T-helper 22 cell (primary cell): ENCODE results near the gene PPM1N.
A peak's percentile ranks its signal among the peaks of the same experiment; 100 is the strongest.

ENCODE experiments used
- DNase-seq: peaks from one replicate; pipeline ENCODE4 v3.0.0-alpha.2; 2020; ENCODE audit warnings: low read depth

PPM1N gene

DNA sequence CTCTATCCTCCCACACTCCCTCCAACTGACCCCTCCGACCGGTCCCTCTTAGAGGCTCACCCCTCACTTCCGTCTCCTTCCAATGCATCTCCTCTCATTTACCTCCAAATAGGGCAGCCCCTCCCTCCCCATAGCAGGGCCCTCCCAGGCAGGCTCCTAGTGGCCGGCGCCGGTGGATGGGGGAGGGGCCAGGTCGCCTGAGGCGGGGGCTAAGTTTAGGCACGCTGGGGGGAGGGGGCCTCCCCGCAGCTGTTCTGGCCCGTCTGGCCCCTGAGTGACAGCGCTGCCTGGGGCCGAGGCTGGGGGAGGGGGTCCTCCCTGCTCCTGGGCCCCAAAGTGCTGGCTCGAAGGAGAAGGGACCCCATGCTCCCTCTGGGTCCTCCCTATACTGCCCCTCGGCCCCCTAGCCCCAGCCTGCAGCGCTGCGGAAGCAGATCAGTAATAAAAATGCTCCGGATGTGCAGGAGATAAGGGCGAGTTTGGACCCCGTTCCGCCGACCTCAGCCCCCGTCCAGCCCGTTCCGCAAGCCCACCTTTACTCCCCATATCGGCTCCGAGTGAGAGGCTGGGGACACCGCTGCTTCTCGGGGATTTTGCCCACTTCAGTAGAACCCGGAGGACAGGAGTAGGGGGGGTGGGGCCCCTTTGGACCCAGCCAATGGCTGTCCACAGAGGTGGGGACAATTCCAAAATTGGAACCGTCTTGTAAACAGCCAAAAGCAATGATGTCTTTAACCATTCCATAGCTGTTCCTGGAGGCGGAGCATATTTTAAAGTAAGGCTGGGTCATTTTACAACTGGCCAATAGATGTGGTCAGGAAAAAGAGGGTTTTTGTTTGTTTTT, 5.4 kb upstream of the PPM1N start:
- DNase-seq: no peak

DNA sequence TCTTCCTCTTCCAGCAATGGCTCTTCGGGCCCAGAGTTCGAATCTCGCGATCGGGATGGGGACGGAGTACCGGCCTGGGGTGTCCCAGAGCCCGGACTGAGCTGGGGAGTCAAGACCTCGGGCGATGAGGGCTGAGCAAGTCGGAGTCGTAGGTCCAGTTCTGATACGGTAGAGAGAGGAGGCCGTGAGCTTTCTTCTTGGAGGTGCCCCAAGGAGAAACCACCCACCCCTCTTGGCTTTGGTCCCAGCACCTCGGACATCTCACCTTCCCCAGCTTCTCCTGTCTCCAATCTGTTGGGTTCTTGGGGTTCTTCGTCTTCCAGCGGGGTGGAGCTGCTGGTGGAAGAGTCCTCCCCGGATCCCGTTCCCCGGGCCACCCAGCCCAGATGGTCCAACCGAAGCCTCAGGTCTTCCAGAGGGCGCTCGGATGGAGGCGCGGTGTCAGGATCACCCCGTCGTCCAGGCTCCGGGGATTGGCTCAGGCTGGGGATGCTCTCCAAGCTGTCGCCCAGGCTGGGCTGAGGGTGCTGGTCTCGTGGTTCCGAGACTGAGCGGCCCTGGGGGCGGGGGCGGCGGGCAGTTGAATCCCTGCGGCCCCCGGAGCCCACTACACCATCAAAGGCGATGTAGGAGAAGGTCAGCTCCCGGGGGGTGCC, 3.9 kb upstream of the PPM1N start:
- no peak for DNase-seq

DNA sequence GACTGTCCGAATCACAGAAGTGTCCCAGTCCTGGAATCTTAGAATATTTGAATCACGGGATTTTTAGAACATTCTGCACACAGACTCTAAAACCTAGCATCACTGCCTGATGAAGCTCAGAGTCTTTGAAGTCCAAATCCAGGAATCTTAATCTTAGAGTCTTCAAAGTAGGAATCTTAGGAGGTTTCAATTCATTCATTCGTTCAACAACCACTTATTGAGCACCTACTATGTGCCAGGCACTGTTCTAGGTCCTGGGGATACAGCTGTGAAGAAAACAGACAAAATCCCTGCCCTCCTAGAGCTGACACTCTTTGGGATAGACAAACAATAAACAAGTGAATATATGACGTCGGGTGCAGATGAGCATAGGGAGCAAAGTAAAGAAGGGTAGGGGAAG, 3.1 kb upstream of the PPM1N start:
- no peak for DNase-seq

DNA sequence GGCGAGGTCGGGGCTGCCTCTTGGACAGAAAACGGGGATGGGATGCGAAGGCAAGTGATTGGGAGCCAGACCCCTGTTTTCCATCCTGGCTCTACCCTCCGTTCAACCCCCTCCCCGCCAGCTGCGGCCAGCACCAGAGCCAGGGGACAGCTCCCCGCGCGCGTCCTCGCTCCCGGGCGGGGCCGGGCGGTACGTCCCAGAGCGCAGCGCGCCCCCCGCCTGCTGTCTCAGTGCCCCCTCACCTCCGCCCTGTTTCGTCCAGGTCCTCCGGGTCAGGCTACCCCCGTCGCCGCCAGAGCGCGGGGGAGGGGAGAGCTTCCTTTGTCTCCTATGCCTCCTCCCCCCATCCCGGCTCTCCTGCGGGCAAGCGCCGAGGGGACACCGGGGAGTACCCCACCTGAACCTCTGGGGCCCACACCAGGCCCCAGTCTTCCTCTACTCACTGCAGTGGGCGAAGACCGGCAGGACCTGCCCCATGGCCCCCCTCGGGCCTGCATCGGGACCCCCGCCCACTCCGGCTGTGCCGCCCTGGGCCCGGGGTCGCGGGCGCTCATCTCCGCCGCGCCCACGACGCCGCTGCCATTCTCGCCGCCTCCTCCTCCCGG, 1.8 kb upstream of the PPM1N start:
- no peak for DNase-seq

DNA sequence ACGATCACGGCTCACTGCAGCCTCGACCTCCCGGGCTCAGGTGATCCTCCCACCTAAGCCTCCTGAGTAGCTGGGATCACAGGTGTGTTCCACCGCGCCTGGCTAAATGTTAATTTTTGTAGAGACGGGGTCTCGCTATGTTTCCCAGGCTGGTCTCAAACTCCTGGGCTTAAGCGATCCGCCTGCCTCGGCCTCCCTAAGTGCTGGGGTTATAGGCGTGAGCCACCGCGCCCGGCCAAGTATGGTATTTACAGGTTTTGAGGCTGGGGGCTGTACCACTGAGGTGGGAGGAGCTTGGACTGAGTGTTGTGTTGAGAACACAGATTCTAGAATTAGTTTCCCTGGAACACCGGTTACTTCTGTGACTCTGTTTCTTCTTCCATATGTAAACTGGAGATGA, 452 bp upstream of the PPM1N start:
- DNase-seq: no peak

DNA sequence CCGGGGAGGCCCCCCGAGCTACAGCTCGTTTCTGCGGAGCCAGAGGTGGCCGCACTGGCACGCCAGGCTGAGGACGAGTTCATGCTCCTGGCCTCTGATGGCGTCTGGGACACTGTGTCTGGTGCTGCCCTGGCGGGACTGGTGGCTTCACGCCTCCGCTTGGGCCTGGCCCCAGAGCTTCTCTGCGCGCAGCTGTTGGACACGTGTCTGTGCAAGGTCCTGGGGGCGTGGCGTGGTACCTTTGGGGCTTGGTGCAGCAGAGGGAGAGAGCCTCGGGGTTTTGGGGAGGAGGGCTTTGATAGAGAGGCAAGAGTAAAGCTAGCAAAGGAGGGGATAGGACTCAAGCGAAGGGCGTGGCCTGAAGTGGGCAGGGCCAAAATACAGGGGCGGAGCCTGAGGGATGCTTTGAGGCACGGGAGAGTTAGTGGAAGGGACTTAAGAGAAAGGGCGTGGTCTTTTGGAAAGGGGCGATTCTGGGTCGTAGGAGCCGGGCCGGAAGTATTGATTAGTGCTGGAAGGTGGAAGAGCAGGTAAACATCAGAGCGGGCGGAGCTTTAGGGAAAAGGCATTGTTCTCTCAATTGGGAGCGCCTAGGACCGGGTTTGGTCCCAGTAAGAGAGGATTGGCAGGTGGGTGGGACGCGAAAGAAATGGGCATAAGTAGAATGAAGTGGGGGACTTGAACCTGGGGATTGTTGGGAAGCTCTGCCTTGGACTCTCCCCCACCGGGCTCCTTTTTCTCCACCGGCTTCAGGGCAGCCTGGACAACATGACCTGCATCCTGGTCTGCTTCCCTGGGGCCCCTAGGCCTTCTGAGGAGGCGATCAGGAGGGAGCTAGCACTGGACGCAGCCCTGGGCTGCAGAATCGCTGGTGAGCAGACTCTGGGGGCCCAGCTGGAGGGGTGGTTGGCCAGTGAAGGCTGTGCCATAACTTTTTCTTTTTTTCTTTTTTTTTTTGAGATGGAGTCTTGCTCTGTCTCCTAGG, 1.2 kb downstream of the PPM1N start:
- DNase-seq: peak; percentile 48

DNA sequence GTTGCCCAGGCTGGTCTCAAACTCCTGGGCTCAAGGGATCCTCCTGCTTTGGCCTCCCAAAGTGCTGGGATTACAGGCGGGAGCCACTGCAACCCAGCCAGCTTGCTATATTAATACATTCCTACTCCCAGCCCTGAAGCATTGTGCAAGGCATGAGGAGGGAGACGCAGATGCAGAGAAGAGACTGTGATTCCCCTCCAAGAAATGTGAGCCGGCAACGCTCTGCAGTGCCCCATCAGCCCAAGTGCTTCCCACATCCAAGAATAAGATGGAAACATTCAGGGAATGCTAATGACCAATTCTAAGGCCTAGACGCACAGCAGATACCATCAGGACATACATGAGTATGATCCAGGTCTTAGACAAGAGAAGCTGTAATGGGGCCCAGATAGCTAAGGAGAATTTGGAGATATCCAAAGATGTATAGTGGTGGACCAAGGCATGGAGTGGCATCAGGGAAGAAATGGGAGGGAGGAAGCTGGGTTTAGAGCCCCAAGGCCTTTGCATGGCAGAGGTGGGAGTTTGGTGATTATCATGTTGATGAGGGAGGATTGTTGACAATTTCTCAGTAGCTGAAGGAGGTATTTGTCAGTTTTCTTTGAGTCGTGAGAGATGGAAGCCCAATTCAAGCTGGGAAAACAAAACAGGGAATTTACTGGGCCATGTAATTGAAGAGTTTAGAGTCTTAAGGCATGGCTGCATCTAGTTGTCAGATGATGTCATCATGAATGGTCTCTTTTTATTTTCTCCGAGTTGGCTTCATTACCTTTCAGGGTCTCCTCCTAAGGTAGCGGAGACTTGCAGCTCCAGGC, 2.9 kb downstream of the PPM1N start:
- DNase-seq: no peak

DNA sequence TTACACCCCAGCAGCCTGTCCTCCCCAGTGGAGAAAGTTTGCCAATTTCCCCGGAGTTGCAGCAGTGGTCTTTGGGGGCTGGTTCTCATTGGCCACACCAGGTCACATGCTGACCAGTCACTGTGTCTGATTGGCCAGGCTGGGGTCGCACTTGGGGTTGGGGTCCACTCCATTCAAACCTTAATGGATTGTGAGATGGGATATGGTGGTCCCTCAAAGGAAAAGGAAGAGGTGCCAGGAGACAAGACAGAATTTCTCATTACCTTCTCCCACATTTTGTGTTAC, 3.4 kb downstream of the PPM1N start:
- no peak for DNase-seq

DNA sequence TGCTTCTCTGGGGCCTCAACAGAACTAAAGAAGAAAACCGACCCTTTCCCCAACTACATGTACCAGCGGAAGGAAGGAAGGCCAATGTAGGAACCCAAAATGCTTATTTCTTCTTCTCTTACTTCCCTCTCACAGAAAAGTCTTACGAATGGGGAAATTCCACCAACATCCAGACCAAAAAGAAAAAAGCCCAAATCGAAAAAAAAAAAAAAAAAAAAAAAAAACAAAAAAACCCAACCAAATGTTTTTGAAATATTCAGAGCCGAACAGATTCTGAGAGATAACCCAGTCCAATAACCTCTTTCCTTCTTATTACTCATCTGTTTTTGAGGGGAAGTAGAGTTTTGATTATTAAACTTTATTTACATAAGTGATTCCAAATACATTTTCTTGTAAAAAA, 3.9 kb downstream of the PPM1N start:
- no peak for DNase-seq

DNA sequence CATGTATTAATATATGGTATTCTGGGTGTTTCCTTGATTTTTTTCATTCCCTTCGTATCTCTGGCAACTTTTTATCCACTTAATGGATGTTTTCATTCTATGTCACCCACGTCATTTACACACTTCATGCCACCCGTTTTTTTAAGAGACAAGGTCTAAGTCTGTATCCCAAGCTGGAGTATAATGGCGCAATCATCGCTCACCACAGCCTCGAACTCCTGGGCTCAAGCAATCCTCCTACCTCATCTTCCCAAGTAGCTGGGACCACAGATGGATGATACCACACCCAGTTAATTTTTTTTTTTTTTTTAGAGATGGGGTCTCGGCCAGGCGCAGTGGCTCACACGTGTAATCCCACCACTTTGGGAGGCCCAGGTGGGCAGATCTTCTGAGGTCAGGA, 5.7 kb downstream of the PPM1N start:
- DNase-seq: no peak

DNA sequence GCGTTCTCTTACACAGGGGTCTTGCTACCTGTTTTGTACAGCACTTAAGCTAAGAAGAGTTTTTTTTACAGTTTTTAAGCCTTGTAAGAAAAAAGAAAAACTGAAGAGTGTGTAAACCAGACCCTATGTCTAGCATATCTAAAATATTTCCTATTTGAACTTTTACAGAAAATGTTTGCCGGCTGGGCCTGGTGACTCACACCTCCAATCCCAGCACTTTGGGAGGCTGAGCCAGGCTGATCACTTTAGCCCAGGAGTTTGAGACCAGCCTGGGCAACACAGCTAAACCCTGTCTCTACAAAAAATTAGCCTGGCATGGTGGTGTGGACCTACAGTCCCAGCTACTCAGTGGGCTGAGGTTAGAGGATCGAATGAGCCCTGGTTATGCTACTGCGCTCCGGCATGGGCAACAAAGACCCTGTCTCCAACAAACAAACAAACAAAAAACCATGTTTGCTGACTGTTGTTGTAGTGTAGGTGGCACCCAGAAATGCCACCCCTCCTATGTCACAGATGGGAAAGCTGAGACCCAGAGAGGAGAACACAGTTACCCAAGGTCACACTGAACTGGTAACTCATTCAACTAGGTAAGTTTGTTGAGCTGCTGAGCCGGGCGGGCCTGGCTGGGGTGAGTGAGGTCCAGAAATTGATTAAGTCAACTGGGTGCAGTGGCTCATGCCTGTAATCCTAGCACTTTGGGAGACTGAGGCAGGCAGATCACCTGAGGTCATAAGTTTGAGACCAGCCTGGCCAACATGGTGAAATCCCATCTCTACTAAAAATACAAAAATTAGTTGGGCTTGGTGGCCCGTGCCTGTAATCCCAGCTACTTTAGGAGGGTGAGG, 7.1 kb downstream of the PPM1N start:
- DNase-seq: no peak

DNA sequence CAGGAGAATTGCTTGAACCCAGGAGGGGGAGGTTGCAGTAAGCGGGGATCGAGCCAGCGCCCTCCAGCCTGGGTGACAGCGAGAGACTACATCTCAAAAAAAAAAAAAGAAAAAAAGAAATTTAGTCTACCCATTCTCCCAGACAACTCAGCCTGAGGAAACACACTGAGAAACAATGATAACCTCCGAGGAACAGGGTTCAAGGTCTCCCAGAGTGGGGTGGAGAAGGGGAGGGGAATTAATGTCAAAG, 7.7 kb downstream of the PPM1N start:
- DNase-seq: no peak

DNA sequence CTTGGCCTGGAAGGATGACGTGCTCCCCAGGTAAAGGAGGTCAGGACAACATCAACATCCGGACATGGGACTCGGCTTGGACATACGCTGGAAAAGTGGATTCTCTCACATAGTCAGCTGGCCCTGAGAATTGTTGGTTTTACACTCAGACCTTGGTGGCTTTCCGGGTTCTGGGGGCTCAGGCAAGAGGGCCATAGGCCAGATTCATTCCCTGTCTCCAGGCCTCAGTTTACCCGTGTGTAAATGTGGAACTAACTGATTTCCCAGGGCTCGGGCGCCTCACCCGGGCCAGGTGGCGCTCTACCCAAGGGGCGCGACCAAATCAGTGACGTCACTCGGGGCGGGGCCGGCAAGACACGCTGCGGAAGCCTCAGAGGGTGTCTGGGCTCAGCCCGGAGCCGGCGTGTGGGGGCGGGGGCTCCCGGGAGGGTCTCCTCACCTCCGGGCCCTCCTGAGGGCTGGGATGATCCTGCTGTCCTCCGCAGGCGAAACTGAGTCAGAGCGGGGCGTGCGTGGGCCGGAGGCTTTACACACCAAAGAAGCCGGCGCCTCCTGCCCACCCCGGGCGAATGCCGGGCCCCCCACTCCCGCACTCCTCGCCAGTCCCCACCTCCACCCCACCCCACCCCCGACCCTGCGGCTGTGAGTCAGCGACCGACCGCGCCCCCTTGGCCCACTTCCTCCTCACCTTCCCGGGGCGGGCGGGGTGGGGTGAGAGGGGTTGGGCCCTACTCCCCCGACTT, 8.2 kb downstream of the PPM1N start:
- peak; percentile 92 for DNase-seq

DNA sequence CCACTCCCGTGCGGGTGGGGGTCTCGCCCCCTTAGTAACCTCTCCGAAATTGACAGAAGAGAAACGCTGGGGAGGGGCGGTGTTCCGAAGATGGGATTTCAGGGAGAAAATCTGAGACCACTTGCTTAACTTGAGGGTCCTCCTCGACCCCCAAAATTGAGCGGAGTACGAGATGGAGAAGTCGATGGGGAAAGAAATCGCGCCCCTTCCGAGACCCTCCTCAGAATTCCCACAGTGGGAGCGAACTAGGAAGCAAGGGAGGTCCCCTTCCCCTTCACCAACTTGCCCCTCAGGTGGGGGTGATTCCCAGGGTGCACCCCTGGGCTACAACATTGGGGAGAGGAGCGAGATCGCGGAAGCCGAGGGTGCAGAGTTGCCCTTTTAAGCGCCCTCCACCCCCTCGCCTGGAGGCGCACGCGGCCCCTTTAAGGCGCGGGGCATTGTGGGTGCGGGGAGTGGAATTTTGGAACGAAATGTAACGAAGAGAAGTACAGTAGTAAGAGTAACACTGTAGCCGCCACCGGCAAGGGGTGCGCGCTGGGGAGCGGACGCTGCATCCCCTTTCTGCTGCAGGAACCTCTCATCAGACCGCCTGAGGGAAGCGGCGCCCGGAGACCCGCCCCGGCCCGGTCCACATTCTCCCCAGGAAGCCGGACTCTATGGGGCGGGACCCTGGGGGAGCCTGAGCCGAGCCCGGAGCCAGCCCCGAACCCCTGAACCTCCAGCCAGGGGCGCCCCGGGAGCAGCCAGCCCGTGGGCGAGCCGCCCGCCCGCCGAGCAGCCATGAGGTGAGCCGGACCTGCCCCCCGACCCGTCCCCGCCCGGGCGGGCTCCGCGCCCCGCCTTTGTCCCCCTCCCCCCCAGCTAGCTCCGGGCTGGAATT, 9.0 kb downstream of the PPM1N start, which contains the start of gene VASP:
Gene VASP, plus strand, starts transcription at position 491 of the 883 bp plus-strand sequence. Its CDS starts 293 bp downstream, at position 784.
- peak; percentile 86 for DNase-seq

DNA sequence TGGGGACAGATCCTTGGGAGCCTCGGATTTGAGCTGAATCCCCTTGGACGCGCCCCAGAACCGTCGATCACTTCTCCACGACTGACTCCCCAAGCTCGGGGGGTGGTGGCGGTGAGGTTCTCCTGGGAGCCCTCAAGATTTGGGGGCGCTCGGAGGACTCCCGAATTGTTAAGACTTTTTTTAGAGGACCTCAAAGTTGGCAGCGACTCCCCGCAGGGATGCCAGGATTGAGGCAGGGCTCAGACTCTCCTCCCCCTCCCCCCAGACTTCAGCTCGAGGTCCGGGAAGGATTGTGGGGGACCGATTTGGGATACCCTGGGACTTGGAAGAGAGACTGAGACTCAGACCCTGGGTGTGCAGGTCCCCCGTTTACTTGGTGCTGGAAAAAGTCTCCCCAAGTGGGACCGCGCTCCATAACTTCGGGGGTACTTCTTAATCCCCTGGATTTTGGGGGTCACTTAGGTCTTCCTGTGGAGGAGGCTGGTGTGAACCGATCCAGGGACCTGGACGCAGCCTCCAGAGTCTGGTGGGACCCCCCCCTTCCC, 9.7 kb downstream of the PPM1N start:
- DNase-seq: no peak

DNA sequence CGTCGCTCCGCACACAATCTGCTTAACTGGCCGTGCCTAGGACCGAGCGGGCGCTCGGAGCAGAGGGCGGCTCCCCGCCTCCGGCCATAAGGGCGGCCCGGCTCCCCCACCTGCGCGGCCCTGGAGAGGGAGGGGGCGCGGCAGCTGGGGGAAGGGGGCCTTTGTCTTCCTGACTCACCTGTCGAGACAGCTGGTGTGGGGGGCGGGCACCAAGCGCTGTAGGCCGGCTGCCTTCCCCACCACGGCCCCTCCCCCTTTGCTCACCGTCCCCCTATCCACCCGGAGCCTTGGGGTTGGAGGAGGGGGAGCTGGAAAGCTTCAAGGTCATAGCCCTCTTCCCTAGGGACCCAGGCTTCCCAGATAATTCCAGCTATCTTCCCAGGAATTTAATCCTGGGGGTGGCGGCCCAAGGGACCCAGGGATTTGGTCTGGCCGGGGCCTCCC, 10.2 kb downstream of the PPM1N start:
- DNase-seq: no peak

DNA sequence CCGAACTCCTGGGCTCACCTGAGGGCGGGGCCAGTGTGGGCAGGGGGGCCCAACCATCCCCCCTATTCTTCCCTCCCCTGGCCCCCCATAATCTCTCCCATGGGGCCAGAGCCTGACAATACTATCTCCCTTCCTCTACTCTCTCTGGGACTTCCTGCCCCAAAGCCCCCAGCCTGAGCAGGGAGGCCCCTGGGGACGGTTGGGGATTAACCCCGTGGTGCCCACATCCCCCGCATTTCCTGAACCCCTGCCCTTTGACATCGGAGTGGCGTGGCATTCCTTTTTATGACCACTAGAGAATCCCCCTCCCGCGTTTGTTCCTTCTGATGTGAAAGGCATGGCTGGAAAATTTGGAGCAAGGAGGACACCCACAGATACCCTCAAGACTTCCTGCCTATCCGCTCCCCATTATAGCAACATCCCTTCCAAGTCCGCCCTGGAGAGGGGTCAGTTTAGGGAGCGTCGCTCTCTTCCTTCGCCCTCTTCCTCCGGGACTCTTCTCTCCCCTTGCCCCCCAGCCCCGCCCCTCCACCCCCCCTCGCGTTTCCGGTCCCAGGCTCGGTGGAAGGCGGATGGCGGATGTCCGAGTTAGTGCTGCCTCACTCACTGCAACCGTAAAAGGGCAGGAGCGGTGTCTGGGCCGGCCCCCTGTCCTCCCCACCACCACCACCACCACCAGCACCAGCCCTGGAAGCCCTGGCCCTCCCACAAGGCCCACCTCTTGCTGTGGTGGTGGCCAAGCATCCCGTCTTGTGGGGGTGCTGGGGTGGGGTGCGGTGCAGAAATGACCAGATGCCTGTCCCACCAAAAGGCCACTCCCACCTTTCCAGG, 10.8 kb downstream of the PPM1N start:
- no peak for DNase-seq

DNA sequence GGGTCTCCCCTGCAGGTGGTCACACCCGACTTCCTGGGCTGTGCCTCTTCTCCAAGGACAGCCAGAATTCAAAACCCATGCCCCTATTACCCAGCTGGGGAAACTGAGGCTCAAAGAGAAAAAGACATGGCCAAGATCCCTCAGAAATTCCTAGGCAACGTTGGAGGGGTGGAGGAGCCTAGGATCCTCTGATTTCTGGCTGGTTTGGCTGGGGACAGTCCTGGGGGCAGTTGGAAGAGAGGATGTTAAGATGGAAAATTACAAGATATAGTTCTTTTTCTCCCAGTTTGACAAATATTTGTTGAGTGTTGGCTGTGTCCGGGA, 11.4 kb downstream of the PPM1N start:
- DNase-seq: no peak
